Measurements from ENCODE around the gene CERK.

CERK gene

DNA sequence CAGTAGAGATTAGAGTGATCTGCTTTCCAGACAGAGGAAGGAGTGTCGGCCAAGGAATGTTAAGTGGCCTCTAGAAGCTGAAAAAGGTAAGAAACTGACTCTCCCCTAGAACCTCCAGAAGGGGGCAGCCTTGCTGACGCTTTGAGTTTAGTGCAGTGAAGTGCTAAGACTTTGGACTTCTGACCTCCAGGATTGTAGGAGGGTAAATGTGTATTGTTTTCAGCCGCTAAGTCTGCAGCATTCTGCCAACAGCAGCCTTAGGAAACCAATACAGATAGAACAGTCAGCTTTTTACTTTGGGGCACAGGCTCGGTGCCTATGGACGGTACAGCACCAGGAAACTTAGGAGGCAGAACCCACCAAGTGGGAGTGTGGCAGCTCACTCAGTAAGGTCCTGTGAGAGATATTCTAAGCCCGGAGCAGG is 20.8 kb upstream of the CERK start:
- H3K4me1 ChIP-seq (ENCODE audit: insufficient read depth, low read length): no peaks in the 10 kb centered on the region
- H3K9me3 ChIP-seq (ENCODE audit: control insufficient read depth, insufficient read depth, low read length): peaks cover 9% of the 10 kb centered on the region
- H3K36me3 ChIP-seq (ENCODE audit: insufficient read depth, low read length): no peaks in the 10 kb centered on the region
- no peak overlapping the region for H3K9ac ChIP-seq (ENCODE audit: low read depth, low read length)

DNA sequence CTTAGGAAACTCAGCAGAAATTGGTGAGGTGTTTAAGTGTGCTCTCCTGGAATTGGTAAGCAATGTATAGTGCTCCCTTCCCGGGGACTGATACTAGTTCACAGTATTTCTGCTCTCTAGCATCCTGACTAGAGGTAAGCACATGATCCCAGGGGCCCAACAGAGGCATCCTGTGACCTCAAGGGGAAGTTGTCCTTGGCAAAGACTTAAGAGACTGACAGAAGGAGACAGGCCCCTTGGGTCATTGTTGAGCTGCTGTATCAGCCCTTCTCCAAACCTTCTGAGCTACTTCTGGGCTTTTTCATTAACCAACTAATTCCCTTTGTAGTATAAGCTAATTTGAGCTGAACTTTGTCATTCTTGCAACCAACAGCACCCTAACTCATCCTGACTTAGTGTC is 20.1 kb upstream of the CERK start:
- peaks cover 9% of the 10 kb centered on the region for H3K9me3 ChIP-seq (ENCODE audit: control insufficient read depth, insufficient read depth, low read length)
- H3K36me3 ChIP-seq (ENCODE audit: insufficient read depth, low read length): no peaks in the 10 kb centered on the region
- H3K9ac ChIP-seq (ENCODE audit: low read depth, low read length): no peak overlapping the region
- H3K4me1 ChIP-seq (ENCODE audit: insufficient read depth, low read length): no peaks in the 10 kb centered on the region

DNA sequence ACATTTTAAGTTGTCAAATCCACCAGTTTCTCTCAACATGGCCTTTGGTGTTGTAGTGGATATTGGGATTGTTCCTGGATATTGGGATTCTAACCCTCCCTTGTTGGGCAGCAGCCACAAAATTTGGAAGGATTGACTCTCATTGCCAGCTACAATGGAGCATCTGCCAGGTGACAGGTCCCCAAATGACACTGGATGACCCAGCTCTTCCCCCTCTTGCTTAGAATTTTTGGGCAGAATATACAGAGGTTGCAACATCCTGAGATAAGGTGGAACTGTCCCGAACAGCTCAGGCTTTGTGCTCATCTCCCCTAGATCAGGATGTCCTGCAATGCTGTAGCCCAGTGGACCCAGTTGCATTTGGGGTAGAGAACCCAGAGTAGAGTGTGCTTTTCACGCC is 19.1 kb upstream of the CERK start:
- Histone ChIP-seq H3K9ac (ENCODE audit: low read depth, low read length) (no peak overlapping the region), H3K36me3 (ENCODE audit: insufficient read depth, low read length) (no peaks in the 10 kb centered on the region), H3K4me1 (ENCODE audit: insufficient read depth, low read length) (no peaks in the 10 kb centered on the region), H3K9me3 (ENCODE audit: control insufficient read depth, insufficient read depth, low read length) (peaks cover 9% of the 10 kb centered on the region)

DNA sequence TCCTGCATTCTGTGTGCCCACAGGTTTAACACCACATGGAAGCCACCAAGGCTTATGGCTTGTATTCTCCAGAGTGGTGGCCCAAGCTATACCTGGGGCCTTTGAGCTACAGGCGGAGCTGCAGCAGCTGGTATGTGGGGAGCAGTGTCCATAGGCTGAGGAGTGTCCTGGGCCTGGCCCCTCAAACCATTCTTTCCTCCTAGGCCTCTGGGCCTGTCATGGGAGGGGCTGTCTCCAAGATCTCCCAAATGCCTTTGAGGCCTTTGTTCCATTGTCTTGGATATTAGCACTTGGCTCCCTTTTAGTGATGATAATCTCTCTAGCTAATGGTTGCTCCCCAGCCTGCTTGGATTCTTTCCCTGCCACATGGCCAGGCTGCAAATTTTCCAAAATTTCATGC is 18.0 kb upstream of the CERK start:
- H3K9me3 ChIP-seq (ENCODE audit: control insufficient read depth, insufficient read depth, low read length): peaks cover 9% of the 10 kb centered on the region
- H3K4me1 ChIP-seq (ENCODE audit: insufficient read depth, low read length): no peaks in the 10 kb centered on the region
- no peaks in the 10 kb centered on the region for H3K36me3 ChIP-seq (ENCODE audit: insufficient read depth, low read length)
- no peak overlapping the region for H3K9ac ChIP-seq (ENCODE audit: low read depth, low read length)

DNA sequence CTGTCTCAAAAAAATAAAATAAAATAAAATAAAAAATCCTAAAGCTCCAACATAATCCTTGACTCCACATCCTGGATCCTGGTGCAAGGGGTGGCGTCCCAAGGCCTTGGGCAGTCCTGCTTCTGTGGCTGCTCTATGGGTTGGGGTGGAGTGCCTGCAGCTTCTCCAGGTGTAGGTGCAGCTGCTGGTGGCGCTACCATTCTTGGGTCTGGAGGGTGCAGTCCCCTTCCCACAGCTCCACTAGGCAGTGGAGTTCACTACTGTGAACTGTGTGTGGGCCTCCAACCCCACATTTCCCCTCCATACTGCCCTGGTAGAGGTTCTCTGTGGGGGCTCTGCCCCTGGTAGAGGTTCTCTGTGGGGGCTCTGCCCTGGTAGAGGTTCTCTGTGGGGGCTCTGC is 17.5 kb upstream of the CERK start:
- Histone ChIP-seq H3K9ac (ENCODE audit: low read depth, low read length) (no peak overlapping the region), H3K36me3 (ENCODE audit: insufficient read depth, low read length) (no peaks in the 10 kb centered on the region), H3K4me1 (ENCODE audit: insufficient read depth, low read length) (no peaks in the 10 kb centered on the region), H3K9me3 (ENCODE audit: control insufficient read depth, insufficient read depth, low read length) (peaks cover 9% of the 10 kb centered on the region)

DNA sequence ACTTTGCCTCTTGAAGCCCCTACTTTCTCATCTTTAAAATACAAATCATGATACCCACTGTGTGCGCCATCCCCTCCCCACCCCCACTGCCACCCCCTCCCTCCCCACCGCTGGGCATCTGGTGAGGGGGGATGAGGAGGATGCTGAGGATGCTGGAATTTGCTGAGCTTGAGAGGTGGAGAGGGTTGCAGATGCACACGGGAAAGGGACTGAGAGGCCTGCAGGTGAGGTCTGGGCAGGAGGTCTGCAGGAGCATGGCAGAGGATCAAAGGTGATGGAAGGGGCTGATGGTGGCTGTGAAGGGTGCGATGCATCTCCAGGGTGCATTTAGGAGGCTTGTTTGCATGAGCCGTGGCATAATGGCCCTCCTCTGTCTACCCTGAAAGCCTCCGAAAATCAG is 16.8 kb upstream of the CERK start:
- Histone ChIP-seq H3K9ac (ENCODE audit: low read depth, low read length) (no peak overlapping the region), H3K36me3 (ENCODE audit: insufficient read depth, low read length) (no peaks in the 10 kb centered on the region), H3K9me3 (ENCODE audit: control insufficient read depth, insufficient read depth, low read length) (peaks cover 9% of the 10 kb centered on the region), H3K4me1 (ENCODE audit: insufficient read depth, low read length) (no peaks in the 10 kb centered on the region)

DNA sequence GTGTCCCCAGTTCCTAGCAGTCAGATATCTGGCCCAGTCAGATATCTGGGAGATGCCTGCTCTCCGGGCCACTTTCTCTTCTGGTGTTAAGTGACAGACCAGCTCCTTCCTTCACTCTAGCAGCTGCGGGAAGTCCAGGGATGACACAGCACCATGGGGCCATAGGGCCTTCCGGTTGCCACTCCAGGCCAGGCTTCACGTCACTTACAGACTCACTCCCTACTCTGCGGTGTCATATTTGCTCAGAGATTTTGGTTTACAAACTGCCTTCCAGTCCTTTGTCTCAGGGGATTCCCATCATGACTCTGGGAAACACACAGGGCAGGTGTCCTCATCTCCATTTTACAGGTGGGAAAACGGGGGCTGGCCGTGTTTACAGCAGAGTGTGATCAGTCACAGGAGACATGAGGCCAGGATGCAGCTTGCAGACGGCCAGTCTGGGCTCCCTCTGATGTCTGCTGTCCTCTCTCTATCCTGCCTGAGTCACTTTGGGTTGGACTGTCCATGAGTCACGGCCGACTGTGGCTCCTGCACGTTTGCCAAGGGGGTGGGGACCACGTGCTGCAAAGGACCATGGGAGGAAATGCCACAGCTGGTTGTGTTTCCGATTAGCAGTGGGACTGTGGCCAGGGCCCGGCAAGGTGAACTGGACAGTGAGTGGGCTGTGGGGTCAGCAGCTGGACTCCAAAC is 16.2 kb upstream of the CERK start:
- Histone ChIP-seq H3K36me3 (ENCODE audit: insufficient read depth, low read length) (no peaks in the 10 kb centered on the region), H3K9ac (ENCODE audit: low read depth, low read length) (no peak overlapping the region), H3K4me1 (ENCODE audit: insufficient read depth, low read length) (no peaks in the 10 kb centered on the region), H3K9me3 (ENCODE audit: control insufficient read depth, insufficient read depth, low read length) (peaks cover 9% of the 10 kb centered on the region)

DNA sequence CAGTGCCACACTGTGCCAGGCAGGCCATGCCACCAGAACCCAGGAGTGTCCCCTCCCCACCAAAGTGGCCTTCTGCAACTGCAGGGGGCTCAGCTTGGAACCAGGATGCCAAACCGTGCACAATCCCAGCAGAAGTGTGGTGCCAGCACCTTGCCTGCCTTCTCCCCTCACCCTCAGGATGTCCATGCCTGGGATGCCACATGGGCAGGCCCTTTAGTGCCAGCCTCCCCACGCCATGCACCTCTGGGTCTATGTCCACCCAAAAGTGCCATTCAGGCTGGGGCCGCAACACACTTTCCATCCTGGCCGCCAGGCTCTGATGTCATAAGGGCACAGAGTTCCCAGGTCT is 15.7 kb upstream of the CERK start:
- peaks cover 9% of the 10 kb centered on the region for H3K9me3 ChIP-seq (ENCODE audit: control insufficient read depth, insufficient read depth, low read length)
- H3K4me1 ChIP-seq (ENCODE audit: insufficient read depth, low read length): no peaks in the 10 kb centered on the region

DNA sequence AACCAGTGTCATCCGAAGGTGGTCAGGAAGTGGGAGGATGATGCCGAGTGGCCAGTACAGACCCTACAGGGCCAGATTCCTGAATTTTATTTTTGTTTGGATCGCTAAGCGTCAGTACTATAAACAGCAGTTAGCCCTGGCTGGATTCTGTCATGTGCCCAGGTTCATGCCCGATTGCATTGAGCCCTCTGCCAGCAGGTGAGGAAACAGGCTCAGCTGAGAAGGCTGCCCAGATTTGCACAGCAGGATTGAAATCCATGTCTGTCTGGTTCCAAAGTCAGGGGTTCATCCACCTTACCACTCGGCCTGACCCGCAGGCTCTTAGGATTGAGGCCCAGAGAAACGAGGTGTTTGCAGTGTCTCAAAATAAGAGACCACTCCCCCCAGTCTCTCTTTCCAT is 15.3 kb upstream of the CERK start:
- Histone ChIP-seq H3K9me3 (ENCODE audit: control insufficient read depth, insufficient read depth, low read length) (peaks cover 9% of the 10 kb centered on the region), H3K36me3 (ENCODE audit: insufficient read depth, low read length) (no peaks in the 10 kb centered on the region), H3K4me1 (ENCODE audit: insufficient read depth, low read length) (no peaks in the 10 kb centered on the region), H3K9ac (ENCODE audit: low read depth, low read length) (no peak overlapping the region)

More for the DNA sequence above, 15.7 kb upstream of the CERK start:
- H3K36me3 ChIP-seq (ENCODE audit: insufficient read depth, low read length): no peaks in the 10 kb centered on the region
- H3K9ac ChIP-seq (ENCODE audit: low read depth, low read length): no peak overlapping the region

DNA sequence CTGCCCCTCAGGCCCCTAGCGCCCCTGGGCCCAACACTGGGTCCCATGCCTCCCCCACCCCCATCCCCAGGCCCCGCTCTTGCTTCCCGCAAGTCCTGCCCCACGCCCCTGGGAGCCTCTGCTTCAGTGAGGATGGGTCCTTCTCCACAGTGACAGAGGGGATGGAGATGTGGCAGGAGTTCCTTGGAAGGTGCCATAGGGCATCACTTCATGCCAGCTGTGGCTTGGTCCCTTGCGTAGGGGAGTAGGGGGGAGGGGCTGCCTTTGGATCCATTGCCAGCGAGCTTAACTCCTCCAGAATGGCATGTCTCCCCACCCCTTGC is 14.9 kb upstream of the CERK start:
- Histone ChIP-seq H3K4me1 (ENCODE audit: insufficient read depth, low read length) (no peaks in the 10 kb centered on the region), H3K9ac (ENCODE audit: low read depth, low read length) (no peak overlapping the region), H3K9me3 (ENCODE audit: control insufficient read depth, insufficient read depth, low read length) (peaks cover 9% of the 10 kb centered on the region), H3K36me3 (ENCODE audit: insufficient read depth, low read length) (no peaks in the 10 kb centered on the region)

DNA sequence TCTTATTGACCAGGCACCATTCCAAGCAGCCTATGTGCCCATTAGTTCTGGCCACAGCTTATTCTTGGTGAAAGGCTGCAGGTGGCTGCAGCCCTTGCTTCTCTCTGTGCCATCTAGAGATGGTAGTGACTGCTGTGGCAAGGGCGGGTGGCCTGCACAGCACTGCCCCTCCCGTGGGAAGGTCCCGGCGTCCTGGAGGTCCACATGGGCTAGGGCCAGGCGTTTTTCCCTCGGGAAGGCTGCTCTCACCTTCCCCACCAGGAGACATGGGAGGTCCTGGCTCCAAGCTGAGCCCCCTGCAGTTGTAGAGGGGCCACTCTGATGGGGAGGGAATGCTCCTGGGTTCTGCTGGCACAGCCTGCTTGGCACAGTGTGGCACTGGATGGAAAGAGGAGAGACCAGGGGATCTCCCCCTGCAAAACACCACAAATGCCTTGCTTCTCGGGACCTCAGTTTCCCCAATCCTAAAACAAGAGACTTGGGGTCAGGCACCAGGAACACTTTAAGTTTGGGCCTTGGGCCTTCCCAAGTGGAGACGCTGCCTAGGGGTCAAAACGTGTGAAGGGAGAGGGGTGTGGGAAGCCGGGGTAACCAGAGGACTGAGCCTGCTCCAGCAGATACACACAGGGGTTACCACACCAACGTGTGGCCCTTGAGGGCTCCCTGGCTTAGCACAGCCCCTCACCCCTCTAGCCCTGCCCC is 14.4 kb upstream of the CERK start:
- no peak overlapping the region for H3K9ac ChIP-seq (ENCODE audit: low read depth, low read length)
- no peaks in the 10 kb centered on the region for H3K36me3 ChIP-seq (ENCODE audit: insufficient read depth, low read length)
- H3K4me1 ChIP-seq (ENCODE audit: insufficient read depth, low read length): no peaks in the 10 kb centered on the region

DNA sequence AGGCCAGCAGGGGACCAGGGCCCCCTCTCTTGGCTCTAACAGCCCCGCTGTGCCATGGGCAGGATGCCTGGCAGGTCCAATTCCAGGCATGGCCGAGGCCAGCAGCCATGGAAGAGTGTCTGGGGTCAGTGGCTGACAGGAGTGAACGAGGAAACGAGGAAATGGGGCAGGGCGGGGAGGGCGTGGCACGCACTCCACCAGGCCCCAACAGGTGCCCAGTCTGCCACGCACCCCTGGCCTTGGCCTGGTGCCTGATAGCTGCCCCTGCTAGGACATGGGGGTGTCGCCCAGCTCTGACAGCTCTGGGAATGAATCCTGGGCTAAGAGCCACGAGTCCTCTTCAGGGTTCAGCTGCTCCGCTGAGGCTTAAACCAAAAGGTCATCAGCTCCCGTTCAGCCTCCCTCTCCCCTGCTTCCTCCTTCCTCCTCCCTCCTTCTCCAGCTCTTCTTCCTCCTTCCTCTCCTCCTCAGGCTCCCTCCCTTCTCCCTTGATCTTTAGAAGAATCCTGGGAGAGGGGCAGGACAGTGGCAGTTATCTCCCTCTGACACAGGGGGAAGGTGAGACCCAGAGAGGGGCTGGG is 12.9 kb upstream of the CERK start:
- Histone ChIP-seq H3K9me3 (ENCODE audit: control insufficient read depth, insufficient read depth, low read length) (no peaks in the 10 kb centered on the region; the same call in 1 of the 2 replicates), H3K4me1 (ENCODE audit: insufficient read depth, low read length) (no peaks in the 10 kb centered on the region), H3K36me3 (ENCODE audit: insufficient read depth, low read length) (no peaks in the 10 kb centered on the region), H3K9ac (ENCODE audit: low read depth, low read length) (no peak overlapping the region)

More for the DNA sequence above, 14.4 kb upstream of the CERK start:
- peaks cover 9% of the 10 kb centered on the region for H3K9me3 ChIP-seq (ENCODE audit: control insufficient read depth, insufficient read depth, low read length)

DNA sequence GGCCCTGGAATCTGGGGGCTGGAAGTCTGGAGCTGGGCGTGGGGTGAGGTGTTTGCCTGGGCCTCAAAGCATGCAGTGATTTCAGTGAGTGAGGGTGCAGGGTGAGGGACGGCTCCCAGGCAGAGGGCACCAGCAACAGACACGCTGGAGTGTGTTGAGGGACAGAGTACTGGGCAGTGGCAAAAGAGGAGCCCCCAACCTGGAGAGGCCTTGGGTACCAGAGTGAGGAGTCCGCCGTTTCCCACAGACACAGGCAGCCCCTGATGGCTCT is 12.4 kb upstream of the CERK start:
- no peaks in the 10 kb centered on the region for H3K36me3 ChIP-seq (ENCODE audit: insufficient read depth, low read length)
- no peak overlapping the region for H3K9ac ChIP-seq (ENCODE audit: low read depth, low read length)
- no peaks in the 10 kb centered on the region for H3K4me1 ChIP-seq (ENCODE audit: insufficient read depth, low read length)
- H3K9me3 ChIP-seq (ENCODE audit: control insufficient read depth, insufficient read depth, low read length): no peaks in the 10 kb centered on the region; the same call in 1 of the 2 replicates

DNA sequence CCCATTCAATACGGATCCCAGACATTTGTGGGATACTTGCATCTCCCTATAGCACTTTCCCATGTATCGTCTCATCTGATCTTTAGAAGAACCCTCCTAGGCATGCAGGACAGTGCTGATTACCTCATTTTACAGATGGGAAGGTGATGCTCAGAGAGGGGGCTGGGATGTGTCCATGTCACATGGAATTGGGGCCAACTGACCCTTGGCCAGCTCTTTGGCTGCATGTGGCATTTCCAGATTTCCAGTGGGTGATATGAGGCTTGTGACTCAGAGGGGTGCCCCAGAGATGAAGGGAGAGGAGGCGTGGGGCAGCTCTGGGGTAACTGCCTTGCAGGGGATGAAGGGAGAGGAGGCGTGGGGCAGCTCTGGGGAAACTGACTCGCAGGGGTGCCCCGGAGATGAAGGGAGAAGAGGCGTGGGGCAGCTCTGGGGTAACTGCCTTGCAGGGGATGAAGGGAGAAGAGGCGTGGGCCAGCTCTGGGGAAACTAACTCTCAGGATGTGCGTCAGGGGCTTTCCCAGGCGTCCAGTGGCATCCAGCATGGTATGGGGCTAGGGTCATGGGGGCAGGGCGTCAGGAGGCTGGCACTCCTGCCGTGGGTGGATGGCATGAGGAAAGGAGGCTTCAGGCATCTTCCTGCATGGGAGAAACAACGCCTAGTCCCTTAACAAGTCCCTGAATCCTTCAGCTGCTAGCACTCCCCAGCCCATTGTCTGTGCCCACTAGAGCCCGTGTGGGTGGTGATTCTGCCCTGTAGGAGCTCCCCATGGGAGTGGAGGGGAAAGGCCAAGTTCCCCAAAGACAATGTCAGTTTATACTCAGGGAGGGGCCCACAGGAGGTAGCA is 11.9 kb upstream of the CERK start:
- Histone ChIP-seq H3K9ac (ENCODE audit: low read depth, low read length) (no peak overlapping the region), H3K9me3 (ENCODE audit: control insufficient read depth, insufficient read depth, low read length) (no peaks in the 10 kb centered on the region; the same call in 1 of the 2 replicates), H3K36me3 (ENCODE audit: insufficient read depth, low read length) (no peaks in the 10 kb centered on the region), H3K4me1 (ENCODE audit: insufficient read depth, low read length) (no peaks in the 10 kb centered on the region)

Data from ES-I3 (cell line).